HUES6 (cell line): ENCODE data around the gene CNOT2.

ENCODE experiments used
- H3K27ac ChIP-seq: 2 replicates; pipeline ENCODE4 v1.7.0; 2013; ENCODE audit warnings: low read depth, mild to moderate bottlenecking, low read length, inconsistent platforms
- H3K27me3 ChIP-seq: 2 replicates; pipeline ENCODE4 v1.6.1; 2013; ENCODE audit warnings: low read length; ENCODE audit not compliant: control insufficient read depth, insufficient read depth
- H3K36me3 ChIP-seq: 2 replicates; pipeline ENCODE4 v1.6.1; 2013; ENCODE audit warnings: low read length; ENCODE audit not compliant: control insufficient read depth, insufficient read depth
- H3K4me1 ChIP-seq: 2 replicates; pipeline ENCODE4 v1.6.1; 2013; ENCODE audit warnings: low read length; ENCODE audit not compliant: control insufficient read depth, insufficient read depth
- H3K4me3 ChIP-seq: 2 replicates; pipeline ENCODE4 v1.5.1; 2013; ENCODE audit warnings: low read depth, low read length
- H3K9ac ChIP-seq: one replicate; pipeline ENCODE4 v1.6.1; 2013; ENCODE audit warnings: mild to moderate bottlenecking, low read length
- H3K9me3 ChIP-seq: 2 replicates; pipeline ENCODE4 v1.6.1; 2013; ENCODE audit warnings: low read depth, low read length; ENCODE audit not compliant: control insufficient read depth, insufficient read depth

CNOT2 gene

GRCh38 chr12:70252832-70253231 is 9.6 kb downstream of the CNOT2 start:
- Histone ChIP-seq H3K4me1 (peaks cover 30% of the 10 kb centered on the region), H3K36me3 (no peaks in the 10 kb centered on the region), H3K9me3 (no peaks in the 10 kb centered on the region), H3K4me3 (no peak overlapping the region), H3K27me3 (no peaks in the 10 kb centered on the region), H3K27ac (no peak overlapping the region), H3K9ac (no peak overlapping the region)

DNA sequence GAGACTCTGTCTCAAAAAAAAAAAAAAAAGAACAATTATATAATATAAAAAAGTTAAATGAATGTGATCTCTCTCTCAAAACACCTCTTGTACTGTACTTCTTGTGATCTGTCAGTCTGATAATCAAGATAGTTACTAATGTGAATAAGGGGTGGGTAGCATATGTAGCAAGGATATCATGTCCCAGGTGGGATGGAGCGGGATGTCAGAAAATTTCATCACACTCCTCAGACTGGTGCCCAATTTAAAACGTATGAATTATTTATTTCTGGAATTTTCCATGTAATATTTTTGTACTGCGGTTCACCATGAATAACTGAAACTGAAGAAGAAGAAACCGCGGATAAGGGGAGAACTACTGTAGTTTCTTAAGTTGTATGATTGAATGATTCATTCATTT is 11.0 kb downstream of the CNOT2 start:
- Histone ChIP-seq H3K27ac (no peak overlapping the region), H3K36me3 (no peaks in the 10 kb centered on the region), H3K4me1 (peaks cover 39% of the 10 kb centered on the region), H3K9me3 (no peaks in the 10 kb centered on the region), H3K4me3 (no peak overlapping the region), H3K27me3 (no peaks in the 10 kb centered on the region), H3K9ac (no peak overlapping the region)

- H3K27me3 ChIP-seq = no peaks in the 10 kb centered on the region
- no peaks in the 10 kb centered on the region for H3K9me3 ChIP-seq
- no peaks in the 10 kb centered on the region for H3K36me3 ChIP-seq
- 0 out of 2 replicates have a peak overlapping the region, but pooled peaks have one; percentile 12 for H3K27ac ChIP-seq
- peaks cover 35% of the 10 kb centered on the region for H3K4me1 ChIP-seq
- no peak overlapping the region for H3K9ac ChIP-seq
- no peak overlapping the region for H3K4me3 ChIP-seq
These were observed 11.6 kb downstream of the CNOT2 start for GRCh38 chr12:70254846-70255245.

- Histone ChIP-seq H3K4me3 (no peak overlapping the region), H3K27me3 (no peaks in the 10 kb centered on the region), H3K36me3 (no peaks in the 10 kb centered on the region), H3K9me3 (no peaks in the 10 kb centered on the region), H3K4me1 (peaks cover 30% of the 10 kb centered on the region), H3K9ac (no peak overlapping the region), H3K27ac (0 out of 2 replicates have a peak overlapping the region, but pooled peaks have one; percentile 12)
These were observed 12.1 kb downstream of the CNOT2 start for GRCh38 chr12:70255311-70255710.

- Histone ChIP-seq H3K36me3 (no peaks in the 10 kb centered on the region), H3K9me3 (no peaks in the 10 kb centered on the region; the same call in 1 of the 2 replicates), H3K4me1 (peaks cover 19% of the 10 kb centered on the region), H3K27ac (no peak overlapping the region), H3K9ac (no peak overlapping the region), H3K4me3 (no peak overlapping the region), H3K27me3 (no peaks in the 10 kb centered on the region)
These were observed 15.6 kb downstream of the CNOT2 start for GRCh38 chr12:70258605-70259403.

- Histone ChIP-seq H3K4me1 (peaks cover 10% of the 10 kb centered on the region), H3K4me3 (no peak overlapping the region), H3K27me3 (no peaks in the 10 kb centered on the region), H3K27ac (no peak overlapping the region), H3K9me3 (no peaks in the 10 kb centered on the region; the same call in 1 of the 2 replicates), H3K9ac (no peak overlapping the region), H3K36me3 (no peaks in the 10 kb centered on the region)
These were observed 17.4 kb downstream of the CNOT2 start for GRCh38 chr12:70260646-70261045.

DNA sequence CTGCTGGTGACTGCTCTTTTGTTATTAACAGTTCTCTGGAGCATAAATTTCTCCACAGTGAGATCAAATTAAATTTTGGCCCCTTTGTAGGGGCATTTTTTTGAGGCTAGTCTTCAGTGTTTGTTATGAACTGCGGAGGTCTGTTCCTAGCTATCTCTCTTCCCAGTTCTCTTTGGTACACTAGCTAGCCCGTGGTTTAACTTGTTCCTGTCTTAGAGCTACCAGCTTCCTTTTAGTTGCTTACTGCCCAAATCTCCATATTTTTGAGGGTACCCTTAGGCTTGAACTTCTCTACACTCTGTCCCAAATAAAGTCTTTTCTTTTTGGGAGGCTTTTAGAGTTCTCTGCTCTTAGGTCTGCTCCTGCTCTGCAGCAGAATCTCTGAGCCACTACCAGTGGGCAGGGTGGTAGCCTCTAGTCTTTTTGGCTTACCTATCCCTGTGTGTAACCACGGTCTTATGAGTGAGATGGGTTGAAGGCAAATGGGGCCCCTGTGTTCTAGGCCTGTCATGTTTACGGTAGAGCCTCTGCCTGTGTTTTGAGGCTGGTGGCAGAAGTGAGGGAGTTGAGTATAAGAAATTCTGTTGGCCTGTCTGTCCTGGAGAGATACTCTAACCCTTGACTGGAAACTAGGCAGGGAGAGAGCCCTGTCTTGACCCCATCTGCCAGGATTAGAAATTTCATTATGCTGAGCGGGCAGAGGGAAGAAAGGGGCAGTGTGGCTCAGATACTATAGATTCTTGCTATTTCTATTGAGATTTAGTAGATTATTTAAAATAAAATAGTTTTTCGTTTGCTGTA is 21.0 kb downstream of the CNOT2 start:
- Histone ChIP-seq H3K27me3 (no peaks in the 10 kb centered on the region), H3K9me3 (no peaks in the 10 kb centered on the region; the same call in 1 of the 2 replicates), H3K4me1 (no peaks in the 10 kb centered on the region; the same call in 1 of the 2 replicates), H3K9ac (no peak overlapping the region), H3K36me3 (no peaks in the 10 kb centered on the region), H3K4me3 (no peak overlapping the region), H3K27ac (no peak overlapping the region)

GRCh38 chr12:70265132-70265531 is 21.9 kb downstream of the CNOT2 start:
- H3K9ac ChIP-seq = no peak overlapping the region
- H3K27ac ChIP-seq = no peak overlapping the region
- no peaks in the 10 kb centered on the region; the same call in 1 of the 2 replicates for H3K4me1 ChIP-seq

DNA sequence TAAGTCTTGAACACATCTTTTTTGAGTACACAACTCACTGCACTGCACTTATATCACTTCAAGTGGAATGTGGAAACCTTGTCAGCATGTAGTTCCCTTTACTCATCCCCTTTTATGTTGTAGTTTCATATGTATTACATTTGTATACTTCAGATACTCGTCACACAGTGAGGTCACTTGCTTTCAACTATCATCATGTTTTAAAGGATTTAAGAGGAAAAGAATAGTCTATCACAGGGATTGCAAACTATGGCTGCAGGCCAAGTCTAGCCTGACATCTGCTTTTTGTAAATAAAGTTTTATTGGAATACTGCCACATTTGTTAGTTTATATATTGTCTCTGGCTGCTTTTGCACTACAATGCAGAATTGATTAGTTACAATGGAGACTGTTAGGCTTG is 24.3 kb downstream of the CNOT2 start:
- no peaks in the 10 kb centered on the region for H3K27me3 ChIP-seq
- no peaks in the 10 kb centered on the region; the same call in 1 of the 2 replicates for H3K4me1 ChIP-seq
- H3K9me3 ChIP-seq = no peaks in the 10 kb centered on the region; the same call in 1 of the 2 replicates
- no peaks in the 10 kb centered on the region for H3K36me3 ChIP-seq
- H3K27ac ChIP-seq = no peak overlapping the region
- no peak overlapping the region for H3K9ac ChIP-seq
- no peak overlapping the region for H3K4me3 ChIP-seq

More at GRCh38 chr12:70265132-70265531, 21.9 kb downstream of the CNOT2 start:
- H3K4me3 ChIP-seq = no peak overlapping the region
- H3K9me3 ChIP-seq = no peaks in the 10 kb centered on the region; the same call in 1 of the 2 replicates
- H3K27me3 ChIP-seq = no peaks in the 10 kb centered on the region
- no peaks in the 10 kb centered on the region for H3K36me3 ChIP-seq

DNA sequence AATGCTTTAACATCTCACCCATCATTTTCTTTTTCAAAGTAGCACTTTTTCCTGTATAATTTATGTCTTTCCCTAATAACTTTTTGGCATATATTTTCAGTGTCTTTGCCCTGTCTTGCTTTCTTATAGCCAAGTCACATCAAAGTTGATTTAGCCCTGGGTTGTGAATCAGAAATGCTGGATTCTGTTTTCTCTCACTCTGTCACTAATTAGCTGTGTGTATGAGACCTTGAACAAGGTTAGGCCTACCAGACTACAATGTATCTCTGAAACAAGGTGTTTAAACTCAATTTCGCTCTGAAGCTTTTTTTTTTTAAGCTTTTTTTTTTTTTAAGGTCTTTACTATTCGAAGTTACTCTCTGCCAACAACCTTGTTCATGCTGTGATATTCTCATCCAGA is 25.7 kb downstream of the CNOT2 start:
- H3K4me3 ChIP-seq = no peak overlapping the region
- H3K27me3 ChIP-seq = no peaks in the 10 kb centered on the region
- H3K36me3 ChIP-seq = no peaks in the 10 kb centered on the region
- no peaks in the 10 kb centered on the region; the same call in 1 of the 2 replicates for H3K4me1 ChIP-seq
- no peak overlapping the region for H3K27ac ChIP-seq
- no peaks in the 10 kb centered on the region for H3K9me3 ChIP-seq
- H3K9ac ChIP-seq = no peak overlapping the region

DNA sequence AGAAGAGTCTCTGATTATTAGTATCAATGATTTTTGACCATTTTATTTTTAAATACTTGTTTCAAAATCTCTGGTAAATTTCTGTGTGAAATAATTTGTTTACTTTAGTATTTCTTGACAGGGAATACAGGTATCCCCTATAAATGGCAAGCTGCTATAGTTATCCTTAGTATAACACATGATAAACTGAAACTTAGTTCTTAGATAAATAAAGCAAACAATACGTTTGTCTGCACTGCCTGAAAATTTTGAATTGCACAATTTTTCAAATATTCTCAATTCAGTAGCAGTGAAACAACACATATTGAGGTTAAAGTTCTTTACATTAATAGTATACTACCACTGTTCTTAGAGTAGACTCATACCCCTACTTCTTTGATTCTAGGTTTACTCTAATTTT is 26.9 kb downstream of the CNOT2 start:
- Histone ChIP-seq H3K27me3 (no peaks in the 10 kb centered on the region), H3K4me3 (no peak overlapping the region), H3K4me1 (peaks cover 3% of the 10 kb centered on the region; the same call in 1 of the 2 replicates), H3K9me3 (no peaks in the 10 kb centered on the region), H3K36me3 (no peaks in the 10 kb centered on the region), H3K9ac (no peak overlapping the region), H3K27ac (no peak overlapping the region)
